H4 (cell line): Measurements from ENCODE around the gene CLTB. TPM values are rescaled to one million over a fixed set of nuclear protein-coding genes. Genes with fewer than 3 reads are reported as not detected.
"Not testable (repeated sequence)": the region's sequence is repeated elsewhere in the genome, so short reads cannot be mapped to it uniquely, and the experiment has no call there.

Experiments used
- DNase-seq: peaks from one replicate; pipeline ENCODE4 v3.0.0-alpha.2; 2015; ENCODE audit warnings: low spot score
- total RNA-seq: library from RNA; depleted of rRNA; stranded (reverse); fragments of >200 nt; shearing (Covaris generic); gene quantifications from 2 replicates; pipeline ENCODE4 v1.2.3, GENCODE V29; 2014; rRNA removed

Gene CLTB, protein sequence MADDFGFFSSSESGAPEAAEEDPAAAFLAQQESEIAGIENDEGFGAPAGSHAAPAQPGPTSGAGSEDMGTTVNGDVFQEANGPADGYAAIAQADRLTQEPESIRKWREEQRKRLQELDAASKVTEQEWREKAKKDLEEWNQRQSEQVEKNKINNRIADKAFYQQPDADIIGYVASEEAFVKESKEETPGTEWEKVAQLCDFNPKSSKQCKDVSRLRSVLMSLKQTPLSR
- total RNA-seq: 80.4 and 81.9 TPM in 2 replicates

DNA sequence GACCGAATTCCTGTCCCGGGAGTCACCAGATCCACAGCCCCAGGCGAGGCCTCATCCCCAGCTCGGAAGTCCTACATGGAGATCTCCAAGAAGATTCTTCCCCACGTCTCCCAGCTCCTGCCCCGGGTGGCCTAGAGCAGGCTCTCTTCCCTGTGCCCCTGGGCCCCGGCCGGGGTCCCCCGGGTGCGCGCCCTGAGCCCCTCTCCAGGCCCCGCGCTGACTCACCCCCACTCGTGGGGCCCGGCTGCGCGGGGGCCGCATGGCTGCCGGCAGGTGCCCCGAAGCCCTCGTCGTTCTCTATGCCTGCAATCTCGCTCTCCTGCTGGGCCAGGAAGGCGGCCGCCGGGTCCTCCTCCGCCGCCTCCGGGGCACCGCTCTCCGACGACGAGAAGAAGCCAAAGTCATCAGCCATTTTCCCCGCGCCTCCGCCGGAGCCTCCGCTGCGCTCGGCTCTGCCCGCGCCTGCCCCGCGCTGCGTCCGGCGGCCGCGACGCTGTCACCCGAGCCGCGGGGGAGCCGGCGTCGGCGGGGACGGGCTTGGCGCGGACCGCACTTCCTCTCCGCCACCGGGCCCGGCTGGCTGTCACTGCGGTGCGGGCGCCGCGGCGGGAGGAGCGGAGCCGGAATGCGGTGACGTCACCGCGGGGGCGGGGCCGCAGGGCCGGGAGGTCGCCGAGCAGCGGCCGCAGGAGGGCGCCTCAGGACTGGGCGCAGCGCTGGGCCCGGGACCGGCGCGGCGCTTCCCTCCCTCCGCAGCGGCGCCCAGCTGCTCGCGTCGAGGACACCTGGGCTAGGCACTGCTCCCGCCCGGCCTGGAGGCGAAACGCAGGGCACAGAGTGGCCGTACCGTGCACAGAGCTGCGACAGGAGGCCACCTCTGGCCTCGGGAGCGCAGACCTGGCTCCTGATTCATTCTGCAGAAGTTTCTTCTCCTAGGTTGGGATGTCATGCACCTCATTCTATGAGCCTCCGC is at the start of gene CLTB:
Gene CLTB (minus strand): TSS at position 588 of the 973 bp plus-strand sequence. CDS start 176 bp downstream, at position 412.
- peak; percentile 85 for DNase-seq

DNA sequence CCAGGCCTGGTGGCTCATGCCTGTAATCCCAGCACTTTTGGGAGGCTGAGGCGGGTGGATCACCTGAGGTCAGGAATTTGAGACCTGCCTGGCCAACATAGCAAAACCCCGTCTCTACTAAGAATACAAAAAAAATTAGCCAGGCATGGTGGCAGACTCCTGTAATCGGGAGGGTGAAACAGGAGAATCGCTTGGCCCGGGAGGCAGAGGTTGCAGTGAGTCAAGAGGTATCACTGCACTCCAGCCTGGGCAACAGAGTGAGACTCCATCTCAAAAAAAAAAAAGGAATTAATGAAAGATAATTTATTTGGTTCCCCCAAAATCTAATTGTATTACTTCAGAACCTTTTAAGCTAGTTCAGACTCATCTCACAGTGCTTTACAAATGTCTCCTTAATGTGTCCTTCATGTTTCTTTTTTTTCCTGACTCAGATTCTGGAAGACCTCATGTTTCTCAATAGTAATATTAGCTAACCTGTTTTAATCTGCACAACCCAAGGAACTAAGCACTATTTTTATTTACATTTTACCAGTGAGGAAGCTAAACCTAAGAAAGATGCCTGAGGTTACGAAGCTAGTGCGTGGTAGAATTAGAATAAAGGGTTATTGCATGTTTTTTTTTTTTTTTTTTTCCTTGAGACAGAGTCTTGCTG is 46.9 kb upstream of the CLTB start:
- no peak for DNase-seq

DNA sequence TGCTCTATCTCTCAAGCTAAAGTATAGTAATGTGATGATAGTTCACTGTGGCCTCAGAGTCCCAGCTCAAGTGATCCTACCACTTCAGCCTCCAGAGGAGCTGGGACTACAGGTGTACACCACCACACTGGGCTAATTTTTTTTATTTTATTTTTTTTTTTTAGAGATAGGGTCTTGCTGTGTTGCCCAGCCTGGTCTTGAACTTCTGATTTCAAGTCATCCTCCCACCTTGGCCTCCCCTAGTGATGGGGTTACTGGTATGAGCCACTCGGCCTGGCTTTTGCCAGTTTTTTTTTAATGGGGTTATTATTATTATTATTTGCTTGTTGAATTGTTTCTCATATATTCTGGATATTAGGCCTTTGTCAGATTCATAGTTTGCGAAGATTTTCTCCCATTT is 45.0 kb upstream of the CLTB start:
- DNase-seq: no peak

DNA sequence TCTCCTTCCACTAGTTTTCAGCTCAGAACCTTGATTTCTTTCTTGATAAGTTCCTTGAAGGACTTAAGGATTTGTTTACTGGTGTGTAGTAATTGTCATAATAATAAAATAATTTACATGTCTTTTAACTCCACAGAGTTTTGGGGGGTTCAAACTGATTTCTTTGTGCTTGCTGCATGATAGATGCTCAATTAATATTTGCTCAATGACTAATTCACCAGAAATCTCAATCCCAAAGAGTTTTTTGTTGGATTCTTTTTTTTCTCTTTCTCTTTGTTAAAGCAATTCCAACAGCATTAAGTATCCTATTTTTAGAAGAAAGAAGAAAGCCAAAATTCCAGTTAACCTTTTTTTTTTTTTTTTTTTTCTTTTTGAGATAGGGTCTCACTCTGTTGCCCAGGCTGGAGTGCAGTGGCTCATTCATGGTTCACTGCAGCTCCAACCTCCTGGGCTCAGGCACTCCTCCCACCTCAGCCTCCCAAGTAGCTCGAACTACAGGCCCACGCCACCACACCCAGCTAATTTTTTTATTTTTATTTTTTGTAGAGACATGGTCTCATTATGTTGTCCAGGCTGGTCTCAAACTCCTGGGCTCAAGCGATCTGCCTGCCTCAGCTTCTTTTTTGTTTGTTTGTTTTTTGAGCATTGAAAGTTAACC is 42.7 kb upstream of the CLTB start:
- no peak for DNase-seq

DNA sequence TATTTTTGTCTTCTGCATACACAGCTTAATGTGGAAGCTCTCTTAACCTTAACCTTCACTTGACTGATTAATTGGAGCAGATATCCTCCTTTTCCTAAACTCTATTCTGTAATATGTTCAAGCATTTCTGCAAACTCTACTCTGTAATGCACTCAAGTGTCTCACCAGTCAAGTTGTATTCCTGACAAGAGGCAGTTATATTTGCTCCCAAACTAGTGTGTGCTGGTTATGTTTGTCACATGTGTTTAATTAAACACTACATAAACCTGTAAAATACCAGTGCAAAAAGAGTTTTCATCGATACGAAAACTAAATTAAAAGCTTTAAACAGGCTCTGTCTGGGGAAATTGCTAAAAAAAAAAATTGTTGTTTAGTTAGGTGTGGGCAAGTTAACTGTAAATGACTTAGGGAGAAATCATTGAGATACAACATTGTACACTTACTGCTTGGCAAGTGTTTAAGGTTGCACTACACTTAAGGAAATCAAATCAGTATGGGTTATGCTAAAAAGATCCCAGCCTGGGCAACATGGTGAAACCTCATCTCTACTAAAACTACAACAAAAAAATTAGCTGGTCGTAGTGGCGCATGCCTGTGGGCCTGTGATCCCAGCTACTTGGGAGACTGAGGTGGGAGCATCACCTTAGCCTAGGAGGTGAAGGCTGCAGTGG is 38.5 kb upstream of the CLTB start:
- no peak for DNase-seq

DNA sequence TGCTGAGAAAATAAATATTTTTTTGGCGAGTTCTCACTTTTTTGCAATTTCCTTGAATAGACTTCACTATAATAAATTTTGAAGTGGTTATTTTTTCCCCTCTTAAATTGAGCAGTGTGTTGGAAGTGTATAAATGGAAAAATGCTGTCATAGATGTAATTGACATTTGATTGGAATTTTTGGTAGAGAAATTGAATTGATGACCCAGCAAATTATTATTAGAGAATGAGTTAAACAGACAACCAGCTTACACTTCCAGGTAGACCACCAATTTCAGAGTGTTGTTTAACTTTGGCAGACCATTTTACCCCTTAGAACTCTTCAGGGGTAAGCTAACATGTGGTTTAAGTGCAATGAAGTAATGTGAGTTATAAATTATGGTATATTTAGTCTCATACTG is 33.7 kb upstream of the CLTB start:
- no peak for DNase-seq

DNA sequence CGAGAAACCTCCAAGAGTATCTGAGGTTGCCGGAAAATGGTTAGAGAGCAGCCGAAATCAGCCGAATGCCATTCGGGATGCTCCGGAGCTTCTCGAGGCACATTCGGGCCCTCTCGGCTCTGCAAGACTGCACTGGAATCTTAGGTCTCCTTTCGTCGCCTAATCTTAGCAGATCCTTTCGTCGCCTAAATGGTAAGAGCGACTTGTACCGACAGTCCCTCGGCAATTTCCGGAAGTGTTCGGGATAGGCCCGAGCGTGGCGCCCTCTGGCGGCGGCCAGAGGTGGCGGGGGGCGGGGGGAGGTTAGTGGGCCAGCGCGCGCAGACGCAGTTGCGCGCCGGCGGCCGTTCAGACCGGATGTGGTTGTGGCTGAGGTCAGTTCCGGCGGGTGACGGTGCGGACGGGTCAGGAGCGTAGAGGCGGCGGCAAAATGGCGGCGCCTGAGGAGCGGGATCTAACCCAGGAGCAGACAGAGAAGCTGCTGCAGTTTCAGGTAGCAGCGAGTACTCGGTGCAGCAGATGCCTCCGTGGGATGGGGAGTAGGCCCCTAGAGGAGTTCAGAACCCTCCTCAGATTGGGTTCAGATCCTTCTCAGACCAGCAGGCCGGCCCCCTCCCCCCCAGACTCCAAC is 31.8 kb upstream of the CLTB start, which contains the start of gene FAF2:
Gene FAF2 (plus strand): TSS at position 408 of the 631 bp plus-strand sequence. CDS start 23 bp downstream, at position 431.
- DNase-seq: peak; percentile 100

DNA sequence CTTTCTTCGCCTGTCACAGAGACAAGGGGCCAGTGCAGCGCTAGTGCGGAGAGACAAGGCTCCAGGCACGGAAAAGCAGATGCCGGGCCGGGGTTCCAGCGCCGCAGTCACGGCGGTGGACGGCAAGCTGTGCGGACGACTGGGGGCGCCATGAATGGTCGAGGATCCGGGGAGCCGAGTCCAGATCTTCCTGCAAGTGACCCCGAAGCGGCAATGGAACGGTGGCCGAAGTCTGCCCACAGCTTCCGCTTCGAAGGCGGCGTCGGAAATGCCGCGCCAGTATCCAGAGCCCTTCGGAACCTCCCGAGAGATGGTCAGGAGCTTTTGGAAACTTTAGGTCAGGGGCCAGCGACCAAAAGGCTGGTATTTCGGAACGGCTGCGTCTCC is 31.2 kb upstream of the CLTB start:
- no peak for DNase-seq

DNA sequence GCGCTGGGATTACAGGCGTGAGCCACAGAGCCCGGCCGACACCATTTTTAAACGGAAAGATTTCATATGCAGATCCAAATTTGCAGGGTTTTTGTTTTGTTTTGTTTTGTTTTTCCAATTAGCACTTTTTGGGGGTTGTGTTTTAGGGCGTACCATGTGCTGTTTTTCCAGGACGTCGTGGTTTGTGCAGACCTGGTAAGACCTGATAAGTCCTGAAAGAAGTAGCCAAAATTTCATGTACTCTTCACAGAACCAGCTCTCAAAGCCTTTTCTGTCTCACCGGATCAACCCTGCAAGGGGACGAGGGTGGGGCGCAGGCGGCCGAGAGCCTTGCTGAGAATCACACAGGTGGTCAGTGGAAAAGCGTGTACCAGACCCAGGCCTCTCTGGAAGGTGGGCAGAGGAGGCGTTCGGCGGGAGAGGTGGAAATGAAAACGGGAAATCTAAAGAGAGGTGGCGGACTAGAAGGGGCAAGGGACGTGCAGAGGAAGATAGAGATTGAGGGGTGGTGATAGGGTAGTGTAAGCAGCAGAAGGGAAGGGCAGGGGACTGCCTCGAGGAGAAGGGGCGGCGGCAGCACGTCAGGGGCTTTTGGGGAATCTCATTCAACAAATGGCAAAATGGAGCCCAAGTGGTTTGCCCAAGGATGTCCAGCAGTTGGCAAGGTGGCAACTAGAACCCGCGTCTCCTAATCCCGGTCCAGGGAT is 30.7 kb upstream of the CLTB start:
- DNase-seq: no peak

DNA sequence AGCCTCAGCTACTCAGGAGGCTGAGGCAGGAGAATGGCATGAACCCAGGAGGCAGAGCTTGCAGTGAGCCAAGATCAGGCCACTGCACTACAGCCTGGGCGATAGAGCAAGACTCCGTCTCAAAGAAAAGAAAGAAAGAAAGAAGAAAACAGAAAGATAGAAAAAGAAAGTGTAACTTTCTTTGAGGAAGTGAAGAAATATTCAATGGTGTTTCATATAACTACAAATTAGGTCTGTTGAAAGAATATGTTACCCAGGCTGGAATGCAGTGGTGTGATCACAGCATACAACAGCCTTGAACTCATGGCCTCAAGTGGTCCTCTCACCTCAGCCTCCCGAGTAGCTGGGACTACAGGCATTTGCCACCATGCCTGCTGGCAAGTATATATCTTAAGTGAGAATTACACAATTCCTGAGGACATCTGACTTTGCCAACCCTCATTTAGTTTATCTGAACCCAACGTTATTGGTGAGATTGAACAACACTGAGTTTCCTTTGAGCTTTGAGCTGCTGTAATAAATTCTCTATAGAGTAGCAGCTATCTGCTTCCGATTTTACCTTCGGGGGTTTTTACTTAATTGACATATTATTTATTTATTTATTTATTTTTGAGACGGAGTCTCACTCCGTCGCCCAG is 29.8 kb upstream of the CLTB start:
- DNase-seq: no peak

DNA sequence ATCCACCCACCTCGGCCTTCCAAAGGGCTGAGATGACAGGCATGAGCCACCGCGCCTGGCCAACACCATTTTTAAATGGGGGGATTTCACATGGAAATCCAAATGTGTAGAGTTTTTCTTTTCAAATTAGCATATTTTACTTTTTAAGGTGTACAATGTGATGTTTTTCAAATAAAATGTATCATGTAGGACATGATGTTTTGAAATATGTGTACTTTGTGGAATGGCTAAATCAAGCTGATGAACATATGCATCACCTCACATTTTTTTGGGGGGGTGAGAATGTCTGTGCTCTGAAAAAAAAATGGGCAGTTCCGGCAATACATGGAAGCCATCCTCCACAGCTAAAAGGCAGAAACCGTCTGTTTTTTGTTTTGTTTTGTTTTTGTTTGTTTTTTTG is 28.4 kb upstream of the CLTB start:
- no peak for DNase-seq

DNA sequence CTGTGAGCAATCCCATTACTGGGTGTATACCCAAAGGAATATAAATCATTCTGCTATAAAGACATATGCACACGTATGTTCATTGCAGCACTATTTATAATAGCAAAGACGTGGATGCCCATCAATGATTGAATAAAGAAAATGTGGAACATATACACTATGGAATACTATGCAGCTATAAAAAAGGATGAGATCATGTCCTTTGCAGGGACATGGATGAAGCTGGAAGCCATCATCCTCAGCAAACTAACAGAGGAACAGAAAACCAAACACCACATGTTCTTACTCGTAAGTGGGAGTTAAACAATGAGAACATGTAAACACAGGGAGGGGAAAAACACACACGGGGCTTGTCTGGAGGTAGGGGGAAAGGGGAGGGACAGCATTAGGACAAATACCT is 26.6 kb upstream of the CLTB start:
- not testable (repeated sequence) for DNase-seq

DNA sequence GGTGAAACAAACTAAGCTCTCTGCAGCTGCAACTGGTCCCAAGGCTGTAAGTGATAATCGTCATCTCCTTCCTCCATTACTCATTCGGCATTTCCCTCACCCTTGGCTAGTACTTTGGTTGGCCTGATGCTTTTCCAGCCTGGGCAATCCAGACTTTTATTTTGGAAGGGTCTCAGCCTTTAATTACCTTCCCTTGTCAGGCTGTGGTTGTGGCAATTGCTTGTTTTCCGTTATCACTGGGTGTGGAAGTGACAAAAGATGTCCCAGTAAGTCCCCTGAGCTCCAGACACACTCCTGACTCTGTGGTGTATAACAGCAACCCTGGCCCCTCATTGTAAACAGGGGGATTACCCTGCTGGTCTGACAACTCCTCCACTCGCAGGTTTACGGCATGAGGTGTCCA is 25.6 kb upstream of the CLTB start:
- DNase-seq: peak; percentile 34

DNA sequence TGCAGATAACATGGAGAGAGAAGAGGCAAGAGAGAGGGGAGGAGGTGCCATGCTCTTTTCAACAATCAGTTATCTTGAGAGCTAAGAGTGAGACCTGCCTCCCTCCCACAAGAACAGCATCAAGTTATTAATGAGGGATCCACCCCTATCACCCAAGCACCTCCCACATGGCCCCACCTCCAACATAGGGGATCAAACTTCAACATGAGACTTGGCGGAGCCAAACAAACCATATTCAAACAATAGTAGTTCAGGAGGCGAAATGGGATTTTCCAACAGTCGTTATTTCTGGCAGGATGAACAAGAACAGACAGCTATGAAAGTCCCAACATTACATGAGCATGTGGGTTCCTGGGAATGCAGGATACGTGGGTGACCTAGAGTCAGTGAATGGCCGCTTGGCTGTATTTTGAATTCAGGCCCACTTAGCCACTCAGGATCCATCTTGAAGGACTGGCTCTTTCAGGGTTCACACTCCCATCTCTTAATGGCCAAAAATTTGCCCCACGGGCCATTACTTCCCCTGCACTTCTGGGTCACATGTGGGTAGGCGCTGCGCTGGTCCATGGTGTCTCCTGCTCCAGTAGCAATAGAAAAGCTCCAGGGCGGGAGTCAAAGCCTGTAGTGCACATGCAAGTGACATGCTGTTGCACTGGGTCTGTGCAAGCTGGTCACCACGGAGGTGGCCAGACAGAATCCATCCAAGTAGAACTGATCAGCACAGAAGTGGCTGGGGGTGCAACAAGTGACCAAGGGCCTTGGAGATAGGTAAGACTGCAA is 24.8 kb upstream of the CLTB start:
- no peak for DNase-seq

DNA sequence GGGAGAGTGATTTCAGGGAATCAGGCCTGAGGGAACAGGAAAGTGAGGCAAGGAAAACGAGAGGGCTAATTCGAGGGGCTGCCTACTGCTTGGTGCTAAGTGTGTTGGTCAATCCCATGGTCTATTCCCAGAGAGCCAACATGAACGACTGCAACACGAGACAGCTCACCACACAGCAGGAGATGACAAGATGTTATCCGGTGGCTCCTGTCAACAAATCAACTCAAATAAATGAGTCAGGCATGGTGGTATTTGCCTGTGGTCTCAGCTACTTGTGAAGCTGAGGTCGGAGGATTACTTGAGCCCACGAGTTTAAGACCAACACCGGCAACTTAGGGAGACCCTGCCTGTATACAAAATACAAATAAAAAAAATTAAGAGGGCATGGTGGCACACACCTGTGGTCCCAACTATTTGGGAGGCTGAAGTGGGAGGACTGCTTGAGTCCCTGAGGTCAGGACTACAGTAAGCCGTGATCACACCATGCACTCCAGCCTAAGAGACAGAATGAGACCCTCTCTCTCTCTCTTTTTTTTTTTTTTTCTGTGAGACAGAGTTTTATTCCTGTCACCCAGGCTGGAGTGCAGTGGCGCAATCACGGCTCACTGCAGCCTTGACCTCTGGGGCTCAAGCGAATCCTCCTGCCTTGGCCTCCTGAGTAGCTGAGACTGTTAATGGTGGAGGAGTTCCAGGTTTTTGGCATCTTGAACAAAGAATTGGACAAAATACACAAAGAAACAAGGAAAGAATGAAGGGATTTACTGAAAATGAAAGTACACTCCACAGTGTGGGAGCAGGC is 22.8 kb upstream of the CLTB start:
- peak; percentile 82 for DNase-seq

DNA sequence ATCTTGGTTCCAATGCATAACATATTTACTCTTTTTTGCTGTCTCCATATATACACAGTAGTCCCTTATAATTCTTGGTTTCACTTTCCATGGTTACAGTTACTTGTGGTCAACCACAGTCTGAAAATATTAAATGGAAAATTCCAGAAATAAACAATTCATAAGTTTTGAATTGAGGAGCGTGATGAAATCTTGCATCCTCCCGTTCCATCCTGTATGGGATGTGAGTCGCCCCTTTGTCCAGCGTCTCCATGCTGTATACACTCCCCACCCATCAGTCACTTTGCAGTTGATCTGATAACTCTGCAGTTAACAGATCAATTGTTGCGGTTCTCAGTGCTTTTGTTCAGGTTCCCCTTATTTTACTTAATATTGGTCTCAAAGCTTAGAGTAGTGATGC is 20.3 kb upstream of the CLTB start:
- no peak for DNase-seq

DNA sequence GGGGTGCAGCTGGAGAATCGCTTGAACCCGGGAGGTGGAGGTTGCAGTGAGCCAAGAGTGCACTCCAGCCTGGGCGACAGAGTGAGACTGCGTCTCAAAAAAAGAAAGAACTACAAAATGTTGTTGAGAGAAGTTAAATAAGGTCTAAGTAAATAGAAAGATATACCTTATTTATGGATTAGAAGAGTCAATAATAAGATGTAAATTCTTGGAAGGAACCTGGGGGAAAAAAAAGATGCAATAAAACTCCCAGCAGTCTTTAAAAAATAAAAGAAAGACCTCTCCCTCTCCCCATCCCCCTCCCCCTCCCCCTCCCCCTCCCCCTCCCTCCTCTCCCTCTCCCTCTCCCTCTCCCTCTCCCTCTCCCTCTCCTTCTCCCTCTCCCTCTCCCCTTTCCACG is 16.4 kb upstream of the CLTB start:
- no peak for DNase-seq

DNA sequence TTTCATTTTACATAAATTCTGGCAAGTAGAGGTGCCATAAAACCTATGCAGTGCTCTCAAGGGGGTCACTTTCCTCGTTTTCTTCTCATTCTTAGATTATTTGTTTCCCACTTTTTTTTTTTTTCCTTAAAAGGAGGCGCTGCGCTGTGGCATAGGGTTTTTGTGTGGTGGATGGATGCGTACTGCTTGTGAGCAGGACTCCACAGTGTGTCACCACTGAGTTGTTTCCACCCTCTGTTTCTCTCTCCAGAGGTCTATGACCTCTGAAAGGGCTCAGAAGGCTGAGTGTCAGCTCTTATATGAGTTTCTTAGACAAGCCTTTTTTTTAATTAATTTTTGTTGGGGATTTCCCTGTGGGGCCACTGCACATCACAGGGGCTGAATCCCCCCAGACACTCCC is 13.6 kb upstream of the CLTB start:
- DNase-seq: no peak
